SK-N-SH (cell line): Measurements from ENCODE around the gene MMS22L. TPM values are rescaled to one million over a fixed set of nuclear protein-coding genes. Genes with fewer than 3 reads are reported as not detected.

ENCODE experiments used
- CTCF ChIA-PET: fragments of 300-600, 350-600 bp; formaldehyde crosslinking; extraction: SDS; loops from one replicate; lab custom pipeline; 2021; lab: Yijun Ruan, JAX
- POLR2A ChIA-PET: fragments of 350-600 bp; sonication (Branson Sonifier 250); formaldehyde crosslinking; extraction: SDS; loops from one replicate; lab custom pipeline; 2020; ENCODE audit warnings: antibody characterized with exemption, inconsistent platforms; lab: Yijun Ruan, JAX
- DNase-seq: peaks from one replicate; pipeline ENCODE4 v3.0.0; 2012
- H2AFZ ChIP-seq: fragments of 200-600 bp; sonication (generic); 2 replicates; pipeline ENCODE4 v1.8.1; 2016; ENCODE audit warnings: antibody characterized with exemption, mild to moderate bottlenecking, low read depth
- H3F3A ChIP-seq: fragments of 200-600 bp; sonication (generic); replicated peaks from 2 replicates; pipeline ENCODE3; 2016; ENCODE audit warnings: antibody characterized with exemption, mild to moderate bottlenecking; ENCODE audit not compliant: insufficient read depth
- H3K27ac ChIP-seq, 2 experiments: fragments of 200-500 bp in 1 of 2; fragments of 200-600 bp in 1 of 2; sonication (Bioruptor generic) in 1 of 2; sonication (generic), shearing (Covaris generic) in 1 of 2; 2 replicates each; pipeline versions ENCODE4 v1.5.1 to v1.6.1; 2014 to 2016; ENCODE audit warnings: low read depth in 2 of 2, inconsistent platforms in 1 of 2, low read length in 1 of 2, mild to moderate bottlenecking in 1 of 2, mixed read lengths in 1 of 2
- H3K27me3 ChIP-seq: fragments of 200-600 bp; sonication (generic), shearing (Covaris generic); 2 replicates; pipeline ENCODE4 v1.6.1; 2016; ENCODE audit warnings: mixed run types; ENCODE audit not compliant: insufficient read depth
- H3K36me3 ChIP-seq, 2 experiments: fragments of 200-500 bp in 1 of 2; fragments of 200-600 bp in 1 of 2; sonication (Bioruptor generic) in 1 of 2; sonication (generic) in 1 of 2; replicated peaks in 1 of 2; 2 replicates each; pipeline versions ENCODE3 to v1.5.1; 2014 to 2016; ENCODE audit warnings: low read length in 1 of 2, mild to moderate bottlenecking in 1 of 2; ENCODE audit not compliant: insufficient read depth in 2 of 2, control insufficient read depth in 1 of 2
- H3K4me1 ChIP-seq, 2 experiments: fragments of 200-500 bp in 1 of 2; fragments of 200-600 bp in 1 of 2; sonication (Bioruptor generic) in 1 of 2; sonication (generic), shearing (Covaris generic) in 1 of 2; 2 replicates each; pipeline versions ENCODE4 v1.5.1 to v1.6.1; 2014 to 2016; ENCODE audit warnings: low read depth in 1 of 2, low read length in 1 of 2, mixed run types in 1 of 2; ENCODE audit not compliant: insufficient read depth in 2 of 2, control insufficient read depth in 1 of 2
- H3K4me2 ChIP-seq: fragments of 200-600 bp; sonication (generic), shearing (Covaris generic); 2 replicates; pipeline ENCODE4 v1.6.1; 2017; ENCODE audit warnings: mixed run types
- H3K4me3 ChIP-seq, 2 experiments: fragments of 200-500 bp in 1 of 2; fragments of 200-600 bp in 1 of 2; sonication (Bioruptor generic) in 1 of 2; sonication (generic), shearing (Covaris generic) in 1 of 2; 2 replicates each; pipeline versions ENCODE4 v1.5.1 to v1.8.1; 2014 to 2016; ENCODE audit warnings: low read depth in 2 of 2, inconsistent platforms in 1 of 2, low read length in 1 of 2, mild to moderate bottlenecking in 1 of 2, mixed read lengths in 1 of 2, moderate library complexity in 1 of 2
- H3K79me2 ChIP-seq: fragments of 200-600 bp; sonication (generic); 2 replicates; pipeline ENCODE4 v1.8.1; 2017; ENCODE audit warnings: mild to moderate bottlenecking; ENCODE audit not compliant: insufficient read depth
- H3K9ac ChIP-seq: fragments of 200-600 bp; sonication (generic); 2 replicates; pipeline ENCODE4 v1.6.1; 2017; ENCODE audit warnings: mixed run types
- H3K9me2 ChIP-seq: fragments of 200-600 bp; sonication (generic); 2 replicates; pipeline ENCODE4 v1.6.1; 2017; ENCODE audit warnings: mixed run types
- H3K9me3 ChIP-seq: fragments of 200-600 bp; sonication (generic); 2 replicates; pipeline ENCODE4 v1.6.1; 2017; ENCODE audit warnings: mixed run types, mild to moderate bottlenecking, moderate library complexity
- H4K20me1 ChIP-seq: fragments of 200-600 bp; sonication (generic); 2 replicates; pipeline ENCODE4 v1.6.1; 2017; ENCODE audit warnings: mild to moderate bottlenecking, mixed run types; ENCODE audit not compliant: insufficient read depth
- CHD2 ChIP-seq: fragments of 150-350 bp; IDR thresholded peaks from 2 replicates; pipeline ENCODE4 v1.6.1; 2018; ENCODE audit warnings: low read length; ENCODE audit not compliant: partially characterized antibody
- ELF1 ChIP-seq: IDR thresholded peaks from 2 replicates; pipeline ENCODE4 v1.4.0; 2012
- EP300 ChIP-seq, 2 experiments: IDR thresholded peaks; 2 replicates each; pipeline versions ENCODE4 v1.4.0 to v1.6.1; 2012; ENCODE audit warnings: borderline replicate concordance in 1 of 2, low read depth in 1 of 2, low read length in 1 of 2
- EZH2phosphoT487 ChIP-seq: fragments of 200-600 bp; sonication (generic); IDR thresholded peaks from 2 replicates; pipeline ENCODE4 v1.6.1; 2017; ENCODE audit warnings: low read depth, mixed run types, mild to moderate bottlenecking, antibody characterized with exemption, moderate library complexity, borderline replicate concordance
- FOSL2 ChIP-seq: IDR thresholded peaks from 2 replicates; pipeline ENCODE4 v1.4.0; 2012; ENCODE audit warnings: low read depth, mild to moderate bottlenecking, moderate library complexity, borderline replicate concordance
- FOXJ3 ChIP-seq: sonication (generic); formaldehyde crosslinking; IDR thresholded peaks from 2 replicates; pipeline ENCODE4 v1.5.1; 2020; ENCODE audit warnings: mild to moderate bottlenecking, missing genetic modification reagents
- GABPA ChIP-seq: IDR thresholded peaks from 2 replicates; pipeline ENCODE4 v1.4.0; 2012; ENCODE audit warnings: low read depth, mild to moderate bottlenecking
- JUND ChIP-seq: IDR thresholded peaks from 2 replicates; pipeline ENCODE4 v1.4.0; 2012
- MEF2A ChIP-seq: IDR thresholded peaks from 2 replicates; pipeline ENCODE4 v1.4.0; 2012; ENCODE audit warnings: low read depth, borderline replicate concordance
- MXI1 ChIP-seq: IDR thresholded peaks from 2 replicates; pipeline ENCODE4 v1.6.1; 2012; ENCODE audit warnings: mild to moderate bottlenecking, low read depth, low read length, improper control_type of control experiment
- NFIC ChIP-seq: IDR thresholded peaks from 2 replicates; pipeline ENCODE4 v1.4.0; 2012; ENCODE audit warnings: borderline replicate concordance
- NRF1 ChIP-seq: IDR thresholded peaks from 2 replicates; pipeline ENCODE4 v1.6.1; 2012; ENCODE audit warnings: low read depth, mild to moderate bottlenecking, low read length
- RAD21 ChIP-seq: IDR thresholded peaks from 2 replicates; pipeline ENCODE4 v1.6.1; 2012; ENCODE audit warnings: mild to moderate bottlenecking, low read length
- RCOR1 ChIP-seq: fragments of 150-350 bp; IDR thresholded peaks from 2 replicates; pipeline ENCODE4 v1.6.1; 2017; ENCODE audit warnings: antibody characterized with exemption, low read length
- SMC3 ChIP-seq: IDR thresholded peaks from 2 replicates; pipeline ENCODE4 v1.6.1; 2012; ENCODE audit warnings: low read depth, low read length, improper control_type of control experiment
- TAF1 ChIP-seq: IDR thresholded peaks from 2 replicates; pipeline ENCODE4 v1.6.1; 2012; ENCODE audit warnings: low read depth, mild to moderate bottlenecking, low read length, moderate library complexity, borderline replicate concordance
- TCF12 ChIP-seq: IDR thresholded peaks from 2 replicates; pipeline ENCODE4 v1.4.0; 2012
- TEAD4 ChIP-seq: IDR thresholded peaks from 2 replicates; pipeline ENCODE4 v1.4.0; 2012; ENCODE audit warnings: mild to moderate bottlenecking, borderline replicate concordance; ENCODE audit not compliant: insufficient read depth
- YY1 ChIP-seq: IDR thresholded peaks from 2 replicates; pipeline ENCODE4 v1.4.0; 2012; ENCODE audit warnings: low read depth, mild to moderate bottlenecking
- WGBS: methylation state at CpG from one replicate; pipeline ENCODE4 v1.1.6; 2017; ENCODE audit warnings: low lambda C conversion rate; 5-methylcytosine and 5-hydroxymethylcytosine counted together
- polyA plus RNA-seq, 3 experiments: library from polyadenylated mRNA; depleted of rRNA; stranded (reverse); fragments of >200 nt; gene quantifications; 2 replicates each; pipeline ENCODE4 v1.2.3, GENCODE V29; 2012

MMS22L gene
- polyA plus RNA-seq, 1 of the 3 experiments (the other 2 are of a cell fraction), result 4.3 TPM

- no peak overlapping the region for H3K4me3 ChIP-seq
- 90% methylated on average over 1 of the region's 1 CpG for WGBS
Observed at GRCh38 chr6:97147421-97147820, 135.6 kb downstream of the MMS22L start.

GRCh38 chr6:97145691-97146090, 137.3 kb downstream of the MMS22L start:
- no peaks in the 10 kb centered on the region for H3K79me2 ChIP-seq
- H3K9me3 ChIP-seq, result no peaks in the 10 kb centered on the region
- H3K4me2 ChIP-seq, result no peak overlapping the region
- no peak overlapping the region for H3K9ac ChIP-seq
- no peak for DNase-seq
- H2AFZ ChIP-seq, result no peak overlapping the region
- H4K20me1 ChIP-seq, result no peaks in the 10 kb centered on the region
- no peaks in the 10 kb centered on the region for H3K27me3 ChIP-seq
- TF ChIP-seq CHD2 (no peak), GABPA (no peak), NRF1 (no peak), ELF1 (no peak), TEAD4 (no peak), NFIC (no peak), FOSL2 (no peak), MXI1 (no peak), EZH2phosphoT487 (no peak), YY1 (no peak), TCF12 (no peak), RCOR1 (no peak), MEF2A (no peak), FOXJ3 (CRISPR knock-in tag) (no peak), TAF1 (no peak), SMC3 (no peak), EP300 (IDR thresholded peaks at IDR 0.05; ENCODE audit: borderline replicate concordance in 1 of 2, low read depth in 1 of 2, low read length in 1 of 2) (no peak), JUND (no peak), RAD21 (no peak)
- 90% methylated on average over 1 of the region's 1 CpG for WGBS
- H3K27ac ChIP-seq, result no peak overlapping the region
- peaks cover 15 to 23% of the 10 kb centered on the region in 2 experiments for H3K36me3 ChIP-seq
- ChIA-PET POLR2A (no interaction called here), CTCF (interaction anchor here (1.3 kb wide), 1 partner anchor 41 kb away, joined by 3 read pairs; no protein-coding TSS in a partner anchor)
- no peaks in the 10 kb centered on the region for H3F3A ChIP-seq
- H3K9me2 ChIP-seq, result no peaks in the 10 kb centered on the region; the same call in 1 of the 2 replicates
- H3K4me3 ChIP-seq, result no peak overlapping the region
- H3K4me1 ChIP-seq, result no peaks in the 10 kb centered on the region; a peak in 1 of 4 replicates

More at GRCh38 chr6:97147421-97147820, 135.6 kb downstream of the MMS22L start:
- no peak overlapping the region for H3K9ac ChIP-seq
- TF ChIP-seq SMC3, result no peak
- TF ChIP-seq MXI1, result no peak
- no peak overlapping the region for H2AFZ ChIP-seq
- no peaks in the 10 kb centered on the region; the same call in 1 of the 2 replicates for H3K9me2 ChIP-seq
- POLR2A ChIA-PET, result no interaction called here
- H3K27ac ChIP-seq, result no peak overlapping the region
- H3K79me2 ChIP-seq, result no peaks in the 10 kb centered on the region
- peaks cover 21 to 31% of the 10 kb centered on the region in 2 experiments for H3K36me3 ChIP-seq
- no peaks in the 10 kb centered on the region for H3K27me3 ChIP-seq
- no peaks in the 10 kb centered on the region for H3K9me3 ChIP-seq
- H3K4me2 ChIP-seq, result no peak overlapping the region
- no peaks in the 10 kb centered on the region for H4K20me1 ChIP-seq
- no peaks in the 10 kb centered on the region for H3F3A ChIP-seq
- CTCF ChIA-PET, result interaction anchor here (1.7 kb wide), 1 partner anchor 39 kb away, joined by 6 read pairs; no protein-coding TSS in a partner anchor
- no peak for DNase-seq
- H3K4me1 ChIP-seq, result no peaks in the 10 kb centered on the region; a peak in 1 of 4 replicates
